ENCODE measurements around the gene ERGIC3. TPM values are rescaled to one million over a fixed set of nuclear protein-coding genes. Genes with fewer than 3 reads are reported as not detected.
A peak's percentile ranks its signal among the peaks of the same experiment; 100 is the strongest.

ERGIC3 gene
- total and polyA plus RNA-seq, 2 of the 13 experiments (the other 11 are each of a cell fraction or from before 2014, with no cell fraction given), result 407 to 670 TPM

DNA sequence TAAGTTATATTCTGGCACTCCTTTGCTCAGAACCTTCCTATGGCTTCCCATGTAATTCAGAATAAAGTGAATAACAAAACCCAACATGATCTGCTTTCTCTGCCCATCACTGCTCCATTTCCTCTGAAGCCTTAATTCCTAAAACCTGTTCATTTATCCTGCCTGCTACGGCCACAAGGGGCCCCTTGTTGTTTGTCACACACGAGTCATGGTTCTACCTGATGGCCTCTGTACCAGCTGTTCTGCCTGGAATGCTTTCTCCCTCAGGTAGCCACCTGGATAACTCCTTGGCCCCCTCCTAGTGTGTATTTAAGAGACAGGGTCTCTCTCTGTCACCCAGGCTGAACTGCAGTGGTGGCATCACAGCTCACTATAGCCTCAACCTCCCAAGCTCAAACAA is 26.8 kb downstream of the ERGIC3 start (continued):
- TF ChIP-seq, protein P1, sequence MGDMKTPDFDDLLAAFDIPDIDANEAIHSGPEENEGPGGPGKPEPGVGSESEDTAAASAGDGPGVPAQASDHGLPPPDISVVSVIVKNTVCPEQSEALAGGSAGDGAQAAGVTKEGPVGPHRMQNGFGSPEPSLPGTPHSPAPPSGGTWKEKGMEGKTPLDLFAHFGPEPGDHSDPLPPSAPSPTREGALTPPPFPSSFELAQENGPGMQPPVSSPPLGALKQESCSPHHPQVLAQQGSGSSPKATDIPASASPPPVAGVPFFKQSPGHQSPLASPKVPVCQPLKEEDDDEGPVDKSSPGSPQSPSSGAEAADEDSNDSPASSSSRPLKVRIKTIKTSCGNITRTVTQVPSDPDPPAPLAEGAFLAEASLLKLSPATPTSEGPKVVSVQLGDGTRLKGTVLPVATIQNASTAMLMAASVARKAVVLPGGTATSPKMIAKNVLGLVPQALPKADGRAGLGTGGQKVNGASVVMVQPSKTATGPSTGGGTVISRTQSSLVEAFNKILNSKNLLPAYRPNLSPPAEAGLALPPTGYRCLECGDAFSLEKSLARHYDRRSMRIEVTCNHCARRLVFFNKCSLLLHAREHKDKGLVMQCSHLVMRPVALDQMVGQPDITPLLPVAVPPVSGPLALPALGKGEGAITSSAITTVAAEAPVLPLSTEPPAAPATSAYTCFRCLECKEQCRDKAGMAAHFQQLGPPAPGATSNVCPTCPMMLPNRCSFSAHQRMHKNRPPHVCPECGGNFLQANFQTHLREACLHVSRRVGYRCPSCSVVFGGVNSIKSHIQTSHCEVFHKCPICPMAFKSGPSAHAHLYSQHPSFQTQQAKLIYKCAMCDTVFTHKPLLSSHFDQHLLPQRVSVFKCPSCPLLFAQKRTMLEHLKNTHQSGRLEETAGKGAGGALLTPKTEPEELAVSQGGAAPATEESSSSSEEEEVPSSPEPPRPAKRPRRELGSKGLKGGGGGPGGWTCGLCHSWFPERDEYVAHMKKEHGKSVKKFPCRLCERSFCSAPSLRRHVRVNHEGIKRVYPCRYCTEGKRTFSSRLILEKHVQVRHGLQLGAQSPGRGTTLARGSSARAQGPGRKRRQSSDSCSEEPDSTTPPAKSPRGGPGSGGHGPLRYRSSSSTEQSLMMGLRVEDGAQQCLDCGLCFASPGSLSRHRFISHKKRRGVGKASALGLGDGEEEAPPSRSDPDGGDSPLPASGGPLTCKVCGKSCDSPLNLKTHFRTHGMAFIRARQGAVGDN (CRISPR knock-in tag; IDR thresholded peaks at IDR 0.05), result no peak
- no peak for TF ChIP-seq ZNF10 (CRISPR knock-in tag; IDR thresholded peaks at IDR 0.05; ENCODE audit: borderline replicate concordance, low read depth)
- TF ChIP-seq NRL (CRISPR knock-in tag; IDR thresholded peaks at IDR 0.05; ENCODE audit: borderline replicate concordance), result no peak
- TF ChIP-seq RARG (CRISPR knock-in tag; IDR thresholded peaks at IDR 0.05; ENCODE audit: low read depth), result no peak
- no peak for TF ChIP-seq SMAD3 (CRISPR knock-in tag; IDR thresholded peaks at IDR 0.05)
- TF ChIP-seq, protein P2, sequence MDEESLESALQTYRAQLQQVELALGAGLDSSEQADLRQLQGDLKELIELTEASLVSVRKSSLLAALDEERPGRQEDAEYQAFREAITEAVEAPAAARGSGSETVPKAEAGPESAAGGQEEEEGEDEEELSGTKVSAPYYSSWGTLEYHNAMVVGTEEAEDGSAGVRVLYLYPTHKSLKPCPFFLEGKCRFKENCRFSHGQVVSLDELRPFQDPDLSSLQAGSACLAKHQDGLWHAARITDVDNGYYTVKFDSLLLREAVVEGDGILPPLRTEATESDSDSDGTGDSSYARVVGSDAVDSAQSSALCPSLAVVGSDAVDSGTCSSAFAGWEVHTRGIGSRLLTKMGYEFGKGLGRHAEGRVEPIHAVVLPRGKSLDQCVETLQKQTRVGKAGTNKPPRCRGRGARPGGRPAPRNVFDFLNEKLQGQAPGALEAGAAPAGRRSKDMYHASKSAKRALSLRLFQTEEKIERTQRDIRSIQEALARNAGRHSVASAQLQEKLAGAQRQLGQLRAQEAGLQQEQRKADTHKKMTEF (CRISPR knock-in tag; IDR thresholded peaks at IDR 0.05), result 0 out of 2 replicates have a peak, but pooled peaks have one; percentile 17
- TF ChIP-seq KLF12 (CRISPR knock-in tag; IDR thresholded peaks at IDR 0.05; ENCODE audit: borderline replicate concordance), result no peak
- no peak for TF ChIP-seq ZNF652 (CRISPR knock-in tag; IDR thresholded peaks at IDR 0.05; ENCODE audit: borderline replicate concordance, low read depth)
- TF ChIP-seq, protein P3, sequence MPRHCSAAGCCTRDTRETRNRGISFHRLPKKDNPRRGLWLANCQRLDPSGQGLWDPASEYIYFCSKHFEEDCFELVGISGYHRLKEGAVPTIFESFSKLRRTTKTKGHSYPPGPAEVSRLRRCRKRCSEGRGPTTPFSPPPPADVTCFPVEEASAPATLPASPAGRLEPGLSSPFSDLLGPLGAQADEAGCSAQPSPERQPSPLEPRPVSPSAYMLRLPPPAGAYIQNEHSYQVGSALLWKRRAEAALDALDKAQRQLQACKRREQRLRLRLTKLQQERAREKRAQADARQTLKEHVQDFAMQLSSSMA (CRISPR knock-in tag; IDR thresholded peaks at IDR 0.05), result no peak
- TF ChIP-seq ZNF746 (CRISPR knock-in tag; IDR thresholded peaks at IDR 0.05), result no peak
- no peak for TF ChIP-seq POLR2AphosphoS5 (IDR thresholded peaks at IDR 0.05; ENCODE audit: low read depth, low read length)
- TF ChIP-seq, protein P4, sequence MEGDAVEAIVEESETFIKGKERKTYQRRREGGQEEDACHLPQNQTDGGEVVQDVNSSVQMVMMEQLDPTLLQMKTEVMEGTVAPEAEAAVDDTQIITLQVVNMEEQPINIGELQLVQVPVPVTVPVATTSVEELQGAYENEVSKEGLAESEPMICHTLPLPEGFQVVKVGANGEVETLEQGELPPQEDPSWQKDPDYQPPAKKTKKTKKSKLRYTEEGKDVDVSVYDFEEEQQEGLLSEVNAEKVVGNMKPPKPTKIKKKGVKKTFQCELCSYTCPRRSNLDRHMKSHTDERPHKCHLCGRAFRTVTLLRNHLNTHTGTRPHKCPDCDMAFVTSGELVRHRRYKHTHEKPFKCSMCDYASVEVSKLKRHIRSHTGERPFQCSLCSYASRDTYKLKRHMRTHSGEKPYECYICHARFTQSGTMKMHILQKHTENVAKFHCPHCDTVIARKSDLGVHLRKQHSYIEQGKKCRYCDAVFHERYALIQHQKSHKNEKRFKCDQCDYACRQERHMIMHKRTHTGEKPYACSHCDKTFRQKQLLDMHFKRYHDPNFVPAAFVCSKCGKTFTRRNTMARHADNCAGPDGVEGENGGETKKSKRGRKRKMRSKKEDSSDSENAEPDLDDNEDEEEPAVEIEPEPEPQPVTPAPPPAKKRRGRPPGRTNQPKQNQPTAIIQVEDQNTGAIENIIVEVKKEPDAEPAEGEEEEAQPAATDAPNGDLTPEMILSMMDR (CRISPR knock-in tag; IDR thresholded peaks at IDR 0.05), result peak; percentile 82
- peak; percentile 93 for TF ChIP-seq ZEB1 (IDR thresholded peaks at IDR 0.05; ENCODE audit: insufficient replicate concordance, low read depth)
- TF ChIP-seq SOX6 (IDR thresholded peaks at IDR 0.05), result no peak
- 0 out of 2 replicates have a peak, but pooled peaks have one; percentile 22 for TF ChIP-seq SOX6 (CRISPR knock-in tag; IDR thresholded peaks at IDR 0.05)
- TF ChIP-seq, protein P5, sequence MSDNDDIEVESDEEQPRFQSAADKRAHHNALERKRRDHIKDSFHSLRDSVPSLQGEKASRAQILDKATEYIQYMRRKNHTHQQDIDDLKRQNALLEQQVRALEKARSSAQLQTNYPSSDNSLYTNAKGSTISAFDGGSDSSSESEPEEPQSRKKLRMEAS (IDR thresholded peaks at IDR 0.05), result no peak
- no peak for TF ChIP-seq ZNF703 (CRISPR knock-in tag; IDR thresholded peaks at IDR 0.05; ENCODE audit: borderline replicate concordance)
- TF ChIP-seq, protein P6, sequence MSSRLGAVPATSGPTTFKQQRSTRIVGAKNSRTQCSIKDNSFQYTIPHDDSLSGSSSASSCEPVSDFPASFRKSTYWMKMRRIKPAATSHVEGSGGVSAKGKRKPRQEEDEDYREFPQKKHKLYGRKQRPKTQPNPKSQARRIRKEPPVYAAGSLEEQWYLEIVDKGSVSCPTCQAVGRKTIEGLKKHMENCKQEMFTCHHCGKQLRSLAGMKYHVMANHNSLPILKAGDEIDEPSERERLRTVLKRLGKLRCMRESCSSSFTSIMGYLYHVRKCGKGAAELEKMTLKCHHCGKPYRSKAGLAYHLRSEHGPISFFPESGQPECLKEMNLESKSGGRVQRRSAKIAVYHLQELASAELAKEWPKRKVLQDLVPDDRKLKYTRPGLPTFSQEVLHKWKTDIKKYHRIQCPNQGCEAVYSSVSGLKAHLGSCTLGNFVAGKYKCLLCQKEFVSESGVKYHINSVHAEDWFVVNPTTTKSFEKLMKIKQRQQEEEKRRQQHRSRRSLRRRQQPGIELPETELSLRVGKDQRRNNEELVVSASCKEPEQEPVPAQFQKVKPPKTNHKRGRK (CRISPR knock-in tag; IDR thresholded peaks at IDR 0.05), result no peak
- TF ChIP-seq PHF8 (CRISPR knock-in tag; IDR thresholded peaks at IDR 0.05), result no peak
- no peak for TF ChIP-seq CBX2 (IDR thresholded peaks at IDR 0.05; ENCODE audit: low read depth, low read length)
- no peak for TF ChIP-seq CBX2 (CRISPR knock-in tag; IDR thresholded peaks at IDR 0.05; ENCODE audit: low read depth)
- no peak for TF ChIP-seq HHEX (CRISPR knock-in tag; IDR thresholded peaks at IDR 0.05)
- no peak for TF ChIP-seq ZKSCAN1 (IDR thresholded peaks at IDR 0.05; ENCODE audit: low read length)
